GM12801 (cell line): ENCODE data around the gene KCNQ5.

Experiments
- TF ChIP-seq, protein P1 (sequence below): IDR thresholded peaks from one replicate; pipeline ENCODE4 v1.5.1; 2011; ENCODE audit warnings: control low read depth; ENCODE audit not compliant: insufficient read length; ENCODE audit errors: extremely low read depth

KCNQ5 gene

DNA sequence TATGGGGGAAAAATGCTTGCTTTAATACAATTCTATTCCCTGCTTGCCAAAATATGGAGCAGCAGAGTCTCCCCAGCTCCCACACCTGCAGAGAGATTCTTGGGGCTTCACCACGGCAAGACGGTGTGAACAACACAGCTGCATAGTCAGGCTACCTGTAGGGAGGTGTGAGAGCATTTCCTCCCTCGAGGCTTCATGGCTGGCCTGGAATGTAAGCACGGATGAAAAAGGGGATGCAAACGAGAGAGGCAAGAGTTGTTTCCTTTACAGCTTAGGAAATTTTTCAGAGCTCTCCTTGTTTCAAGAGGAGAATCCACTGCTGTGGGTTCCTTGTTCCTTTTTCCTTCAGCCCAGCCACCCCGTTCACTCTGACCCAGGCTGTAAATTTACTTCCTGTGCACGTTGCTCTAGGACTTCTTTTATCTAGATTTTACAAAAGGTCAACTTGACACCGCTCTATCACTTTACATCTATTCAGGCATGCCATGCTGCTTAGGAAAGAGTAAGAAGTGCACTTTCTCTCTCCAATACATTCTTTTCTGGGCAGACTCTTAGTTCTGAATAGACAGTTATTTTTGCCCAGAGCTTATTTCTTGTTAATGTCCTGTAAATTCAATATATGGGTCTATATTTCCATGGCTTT is 406.4 kb downstream of the KCNQ5 start:
- TF ChIP-seq, protein P1, sequence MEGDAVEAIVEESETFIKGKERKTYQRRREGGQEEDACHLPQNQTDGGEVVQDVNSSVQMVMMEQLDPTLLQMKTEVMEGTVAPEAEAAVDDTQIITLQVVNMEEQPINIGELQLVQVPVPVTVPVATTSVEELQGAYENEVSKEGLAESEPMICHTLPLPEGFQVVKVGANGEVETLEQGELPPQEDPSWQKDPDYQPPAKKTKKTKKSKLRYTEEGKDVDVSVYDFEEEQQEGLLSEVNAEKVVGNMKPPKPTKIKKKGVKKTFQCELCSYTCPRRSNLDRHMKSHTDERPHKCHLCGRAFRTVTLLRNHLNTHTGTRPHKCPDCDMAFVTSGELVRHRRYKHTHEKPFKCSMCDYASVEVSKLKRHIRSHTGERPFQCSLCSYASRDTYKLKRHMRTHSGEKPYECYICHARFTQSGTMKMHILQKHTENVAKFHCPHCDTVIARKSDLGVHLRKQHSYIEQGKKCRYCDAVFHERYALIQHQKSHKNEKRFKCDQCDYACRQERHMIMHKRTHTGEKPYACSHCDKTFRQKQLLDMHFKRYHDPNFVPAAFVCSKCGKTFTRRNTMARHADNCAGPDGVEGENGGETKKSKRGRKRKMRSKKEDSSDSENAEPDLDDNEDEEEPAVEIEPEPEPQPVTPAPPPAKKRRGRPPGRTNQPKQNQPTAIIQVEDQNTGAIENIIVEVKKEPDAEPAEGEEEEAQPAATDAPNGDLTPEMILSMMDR, result no peak

DNA sequence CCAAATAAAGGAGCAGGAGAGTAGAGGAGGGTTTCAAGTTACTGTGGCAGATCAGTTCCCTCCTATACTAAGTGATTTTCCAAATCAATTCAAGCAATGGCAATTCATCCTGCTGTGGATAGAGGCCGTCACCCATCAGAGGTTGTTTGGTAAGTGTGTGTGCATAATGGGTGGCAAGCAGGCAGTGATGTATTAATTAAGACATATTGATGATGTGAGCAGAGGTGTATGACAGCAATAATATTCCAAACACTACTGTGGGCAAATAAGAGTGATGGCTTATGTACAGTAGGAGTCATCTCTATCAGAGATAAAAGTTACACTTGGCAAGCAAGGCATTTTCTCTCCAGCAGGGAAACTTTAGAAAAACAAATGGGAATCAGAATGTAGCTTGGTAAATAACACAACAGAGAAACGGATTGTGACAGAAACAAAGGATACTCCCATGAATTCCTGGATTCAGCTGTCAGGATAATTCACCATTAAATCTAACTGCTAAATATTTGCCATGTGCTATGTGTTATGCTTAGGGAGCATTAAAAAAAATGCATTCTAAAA is 407.1 kb downstream of the KCNQ5 start:
- TF ChIP-seq, protein P1, result no peak

DNA sequence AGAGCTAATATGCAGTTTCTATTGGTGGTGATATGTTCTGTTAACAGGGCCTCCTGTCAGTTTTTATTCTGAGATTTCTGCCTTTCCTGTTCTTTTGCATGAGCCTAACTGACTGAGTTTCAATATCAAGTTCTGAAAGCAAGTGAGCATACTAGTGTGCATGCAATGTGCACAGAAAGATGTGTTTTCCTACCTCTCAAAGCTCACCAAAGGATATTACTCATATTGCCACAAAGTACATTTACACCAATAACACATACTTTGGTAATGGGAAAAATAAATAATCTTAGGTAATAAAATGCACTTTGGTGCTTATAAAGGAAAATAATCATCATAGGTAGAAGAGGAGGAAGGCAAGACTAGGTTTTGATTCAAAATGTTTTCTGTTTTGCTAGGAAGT is 408.4 kb downstream of the KCNQ5 start:
- TF ChIP-seq, protein P1, result no peak

DNA sequence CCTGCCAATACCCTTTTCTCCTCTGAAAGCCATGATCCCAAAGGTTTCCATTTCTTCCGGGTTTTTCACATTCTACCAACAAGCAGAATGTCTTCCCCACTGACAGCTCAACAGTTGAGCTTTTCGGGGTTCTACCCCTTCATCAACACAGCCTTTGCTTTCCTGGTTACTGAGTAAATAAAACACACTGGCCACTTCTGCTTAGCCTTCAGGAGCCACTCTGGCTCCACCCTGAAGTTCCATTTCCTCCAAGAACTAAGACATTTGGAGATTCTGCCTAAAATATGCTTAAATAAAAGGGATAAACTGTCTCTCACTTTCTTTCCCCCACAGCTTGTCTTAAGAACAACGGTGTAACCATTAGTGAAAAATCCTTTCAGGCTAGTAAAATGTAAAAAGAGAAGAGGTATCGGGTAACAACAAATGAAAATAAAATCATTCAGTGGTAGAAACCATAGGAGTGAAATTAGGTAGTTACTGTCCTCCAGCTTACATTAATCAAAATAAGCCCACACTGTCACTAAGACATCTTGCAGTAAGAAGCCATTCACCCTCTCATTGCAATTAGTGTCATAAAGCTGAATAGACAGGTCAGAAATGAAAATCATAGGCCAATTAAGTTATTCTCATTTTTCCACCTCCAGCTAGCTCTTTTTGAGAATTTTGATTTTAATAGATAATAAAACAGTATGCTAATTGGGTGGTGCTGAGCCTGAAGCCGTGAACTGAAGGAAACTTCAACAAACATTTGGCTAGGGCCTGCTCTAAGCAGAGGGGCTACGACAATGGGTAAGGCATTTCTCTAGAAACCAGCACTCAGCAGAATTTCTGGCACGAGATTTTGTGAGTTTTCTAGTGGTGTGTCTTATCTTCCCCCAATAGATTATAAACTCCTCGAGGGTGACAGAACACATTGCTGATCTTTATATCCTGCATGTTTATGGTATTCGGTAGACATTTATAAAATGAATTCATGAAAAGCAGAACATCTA is 409.2 kb downstream of the KCNQ5 start:
- TF ChIP-seq, protein P1, result no peak

DNA sequence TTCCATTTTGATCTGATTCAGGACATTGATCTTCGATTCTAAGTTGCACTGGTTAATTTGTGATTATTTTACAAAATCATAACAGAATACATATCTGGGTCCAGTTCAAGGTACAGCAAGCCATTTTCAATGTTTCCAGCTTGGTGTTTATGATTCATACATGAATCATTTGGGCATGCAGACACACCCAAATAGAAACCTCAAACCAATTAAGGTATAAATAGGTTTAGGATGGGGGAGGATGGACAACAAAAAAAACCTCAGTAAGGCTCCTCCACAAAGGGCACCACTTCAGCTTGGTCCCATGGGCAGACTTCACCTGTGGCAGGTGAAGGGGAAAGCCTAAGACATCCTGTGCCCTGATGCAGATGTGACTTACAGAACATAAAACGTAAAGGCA is 410.7 kb downstream of the KCNQ5 start:
- TF ChIP-seq, protein P1, result no peak

DNA sequence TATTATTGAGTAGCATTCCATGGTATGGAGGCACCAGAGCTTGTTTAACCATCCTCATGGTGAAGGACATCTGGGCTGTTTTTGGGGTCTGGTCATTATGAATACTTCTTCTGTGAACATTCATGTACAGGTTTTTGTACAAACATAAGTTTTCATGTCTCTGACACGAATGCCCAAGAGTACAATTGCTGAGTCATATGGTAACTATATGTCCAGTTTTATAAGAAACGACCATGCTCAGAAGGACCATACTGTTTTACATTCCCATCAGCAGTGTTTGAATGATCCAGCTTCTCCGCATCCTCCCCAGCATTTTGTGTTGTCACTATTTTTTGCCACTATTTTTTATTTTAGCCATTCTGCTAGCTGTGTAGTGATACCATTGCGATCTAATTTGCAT is 414.8 kb downstream of the KCNQ5 start:
- TF ChIP-seq, protein P1, result no peak

DNA sequence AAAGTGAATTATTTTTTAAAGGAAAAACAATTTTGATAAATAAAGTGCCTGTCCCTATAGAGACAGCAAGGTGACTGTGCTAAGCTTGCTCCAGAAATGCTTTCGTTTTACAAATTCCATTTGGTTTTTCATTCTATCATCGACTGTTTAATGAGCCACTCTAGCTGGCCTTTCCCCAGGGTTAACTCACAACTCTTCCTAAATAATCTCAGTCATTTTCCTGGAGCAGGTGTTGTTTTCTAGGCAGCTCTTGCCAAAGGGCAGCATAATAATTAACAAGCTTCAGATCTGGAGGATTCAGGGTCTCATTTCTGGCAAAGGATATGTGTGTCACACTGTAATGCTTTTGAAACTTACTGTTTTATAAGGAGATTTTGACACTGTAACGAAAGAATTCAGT is 419.2 kb downstream of the KCNQ5 start:
- TF ChIP-seq, protein P1, result no peak
